NCI-H2171 treated with DMSO at 0.1 percent for 48 hours (cell line): Measurements from ENCODE around the gene RPUSD1.
"Not testable (repeated sequence)": the region's sequence is repeated elsewhere in the genome, so short reads cannot be mapped to it uniquely, and the experiment has no call there.

Experiments used
- DNase-seq: peaks from one replicate; lab custom pipeline; 2025; lab: John Stamatoyannopoulos, UW

Gene RPUSD1

DNA sequence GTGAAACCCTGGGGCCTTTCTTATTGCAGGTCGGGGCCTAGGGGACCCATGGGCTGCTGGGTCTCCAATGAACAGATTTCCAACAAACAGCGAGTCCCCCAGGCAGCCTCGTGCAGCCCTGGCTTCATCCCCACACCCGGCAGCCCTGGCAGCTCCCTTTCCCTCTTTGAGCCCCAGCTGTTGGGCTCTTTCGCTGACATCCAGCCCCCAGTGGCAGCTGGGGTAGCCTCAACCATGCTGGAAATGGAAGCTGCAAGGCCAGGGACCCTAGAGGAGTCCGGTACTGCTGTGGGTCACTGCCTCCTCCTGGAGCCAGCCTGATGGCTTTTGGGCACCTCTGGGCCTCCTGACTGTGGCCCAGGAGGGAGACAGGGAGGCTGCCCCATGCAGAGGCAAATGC, 5.9 kb downstream of the RPUSD1 start:
- DNase-seq = peak; percentile 38

DNA sequence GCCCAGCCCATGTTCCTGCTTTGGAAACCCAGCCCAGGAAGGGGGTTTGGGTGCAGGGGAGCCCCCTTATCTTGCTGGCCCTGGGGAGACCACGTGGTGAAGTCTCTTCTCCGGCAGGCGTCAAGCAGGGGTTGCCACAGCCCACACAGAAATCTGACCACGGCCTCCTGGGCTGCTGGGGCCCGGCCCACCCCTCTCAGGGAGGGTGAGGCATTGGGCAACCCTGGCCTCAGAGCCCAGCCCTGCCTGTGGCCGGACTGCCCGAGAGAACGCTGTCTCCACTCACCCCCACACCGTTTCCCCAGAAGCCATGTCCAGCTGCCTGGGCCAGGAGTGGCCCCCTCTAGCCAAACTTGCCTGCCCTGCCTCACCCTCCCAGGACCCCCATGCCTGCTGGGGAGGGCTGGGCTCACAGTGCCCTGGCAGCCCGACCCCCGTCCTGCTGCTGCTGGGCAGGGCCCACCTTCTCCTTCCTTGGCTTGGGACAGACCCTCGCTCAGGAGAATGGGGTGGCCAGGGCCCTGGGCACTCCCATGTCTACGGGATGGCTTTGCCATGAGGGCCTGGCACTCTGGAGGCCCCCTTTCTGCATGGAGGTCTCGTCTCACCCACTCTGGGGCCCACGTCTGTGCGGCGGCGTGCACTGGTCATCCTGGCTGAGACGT, 6.7 kb downstream of the RPUSD1 start:
- DNase-seq = no peak

DNA sequence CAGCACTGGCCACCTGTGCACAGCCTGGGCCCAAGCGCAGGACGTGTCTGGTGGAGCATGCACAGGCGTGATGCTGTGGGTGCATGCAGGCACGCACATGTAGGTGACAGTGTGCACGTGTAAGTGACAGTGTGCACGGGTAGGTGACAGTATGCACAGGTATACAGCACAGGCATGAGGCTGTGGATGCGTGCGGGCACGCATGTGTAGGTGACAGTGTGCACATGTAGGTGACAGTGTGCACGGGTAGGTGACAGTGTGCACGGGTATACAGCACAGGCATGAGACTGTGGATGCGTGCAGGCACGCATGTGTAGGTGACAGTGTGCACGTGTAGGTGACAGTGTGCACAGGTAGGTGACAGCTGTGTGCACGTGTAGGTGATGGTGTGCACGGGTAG, 7.9 kb downstream of the RPUSD1 start:
- DNase-seq = no peak

DNA sequence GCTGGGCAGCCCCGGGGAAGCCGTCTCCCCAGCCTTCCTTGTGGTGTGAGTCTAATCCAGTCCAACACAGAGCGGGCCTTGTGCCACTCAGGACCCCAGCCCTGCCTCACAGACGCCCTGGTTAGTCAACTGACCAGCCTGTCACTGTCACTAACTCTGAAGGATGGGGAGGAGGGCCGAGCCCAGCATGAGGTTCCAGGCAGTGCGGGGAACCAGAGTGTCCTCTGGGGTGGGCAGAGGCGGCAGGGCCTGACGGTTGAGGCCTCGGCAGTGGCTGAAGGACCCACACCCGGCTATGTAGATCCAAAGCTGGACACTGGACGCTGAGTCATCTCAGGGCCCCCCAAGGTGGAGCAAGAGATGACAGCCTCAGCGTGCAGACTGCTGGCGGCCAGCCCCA, 8.6 kb downstream of the RPUSD1 start:
- DNase-seq = no peak

DNA sequence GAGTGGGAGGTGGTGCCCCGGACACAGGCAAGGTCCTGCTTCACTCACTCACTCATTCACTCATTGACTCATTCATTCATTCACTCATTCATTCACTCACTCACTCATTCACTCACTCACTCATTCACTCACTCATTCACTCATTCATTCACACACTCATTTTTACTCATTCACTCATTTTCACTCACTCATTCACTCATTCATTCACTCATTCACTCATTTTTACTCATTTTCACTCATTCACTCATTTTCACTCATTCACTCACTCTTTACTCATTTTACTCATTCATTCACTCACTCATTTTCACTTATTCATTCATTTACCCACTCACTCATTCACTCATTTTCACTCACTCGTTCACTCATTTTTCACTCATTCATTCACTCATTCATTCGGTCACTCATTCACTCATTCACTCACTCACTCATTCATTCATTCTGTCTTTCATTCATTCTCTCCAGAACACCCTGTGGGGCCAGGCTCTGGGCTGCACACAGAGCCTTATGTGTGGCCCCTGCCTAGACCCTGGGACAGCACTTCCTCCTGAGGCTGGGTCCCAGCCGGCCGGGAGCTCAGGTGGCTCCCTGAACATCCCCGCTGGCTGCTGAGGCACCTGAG, 9.2 kb downstream of the RPUSD1 start:
- DNase-seq = no peak

DNA sequence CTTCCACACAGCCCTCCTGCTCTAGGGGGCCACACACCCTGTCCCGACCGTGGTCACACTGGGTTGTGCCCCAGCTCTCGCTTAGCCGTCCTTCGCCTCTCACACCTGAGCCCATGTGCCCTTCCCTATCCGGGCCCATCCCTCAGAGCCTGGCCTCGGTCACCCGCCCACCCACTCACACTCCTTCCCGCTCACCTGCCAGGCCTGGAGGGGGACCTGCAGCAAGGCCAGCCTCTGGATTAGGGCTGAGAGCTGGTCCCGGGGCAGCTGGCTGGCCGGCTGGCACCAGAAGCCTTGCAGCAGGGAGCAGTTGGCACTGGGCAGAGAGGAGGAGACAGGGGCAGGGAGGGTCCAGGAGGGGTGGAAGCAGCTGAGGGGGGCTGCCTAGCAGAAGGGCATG, 9.7 kb downstream of the RPUSD1 start:
- no peak for DNase-seq

DNA sequence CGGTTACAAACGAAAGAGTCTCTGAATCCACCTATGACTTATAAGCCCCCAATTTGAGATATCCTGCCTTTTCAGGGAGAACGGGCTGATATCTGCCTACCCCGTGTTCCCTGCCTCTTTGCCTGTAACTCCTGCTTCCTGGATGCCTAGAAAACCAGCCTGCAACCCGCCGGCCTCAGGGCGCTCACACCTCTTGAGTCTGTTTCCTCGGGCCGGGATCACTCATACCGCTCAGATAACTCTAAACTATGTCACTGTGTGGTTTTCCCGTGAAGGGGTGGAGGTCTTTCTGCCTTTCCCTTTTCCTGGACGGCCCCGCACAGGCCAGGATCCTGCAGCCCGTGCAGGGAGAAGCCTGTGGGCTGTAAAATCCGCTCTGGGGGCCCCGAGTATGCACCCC, 10.4 kb downstream of the RPUSD1 start:
- DNase-seq = no peak

DNA sequence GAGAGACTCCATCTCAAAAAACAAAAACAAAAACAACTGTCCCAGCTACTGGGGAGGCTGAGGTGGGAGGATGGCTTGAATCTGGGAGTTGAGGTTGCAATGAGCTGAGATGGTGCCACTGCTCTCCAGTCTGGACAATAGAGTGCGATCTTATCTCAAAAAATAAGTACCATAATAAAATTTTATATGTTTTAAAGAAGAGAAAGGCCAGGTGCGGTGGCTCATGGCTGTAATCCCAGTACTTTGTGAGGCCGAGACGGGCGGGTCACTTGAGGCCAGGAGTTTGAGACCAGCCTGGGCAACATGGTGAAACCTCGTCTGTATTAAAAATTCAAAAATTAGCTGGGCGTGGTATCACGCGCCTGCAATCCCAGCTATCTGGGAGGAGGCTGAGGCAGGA, 11.4 kb downstream of the RPUSD1 start:
- DNase-seq = no peak

DNA sequence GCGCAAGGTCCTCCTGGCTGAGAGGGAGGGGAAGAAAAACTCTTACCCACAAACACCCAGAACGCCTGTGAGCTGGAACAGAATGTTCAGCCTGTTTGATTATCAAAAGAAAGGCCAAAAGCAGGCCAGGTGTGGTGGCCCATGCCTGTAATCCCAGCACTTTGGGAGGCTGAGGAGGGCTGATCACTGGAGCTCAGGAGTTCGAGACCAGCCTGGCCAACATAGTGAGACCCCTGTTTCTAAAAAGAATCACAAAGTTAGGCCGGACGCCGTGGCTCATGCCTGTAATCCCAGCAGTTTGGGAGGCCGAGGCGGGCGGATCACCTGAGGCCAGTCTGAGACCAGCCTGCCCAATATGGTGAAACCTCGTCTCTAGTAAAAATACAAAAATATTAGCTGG, 11.9 kb downstream of the RPUSD1 start:
- DNase-seq = not testable (repeated sequence)

DNA sequence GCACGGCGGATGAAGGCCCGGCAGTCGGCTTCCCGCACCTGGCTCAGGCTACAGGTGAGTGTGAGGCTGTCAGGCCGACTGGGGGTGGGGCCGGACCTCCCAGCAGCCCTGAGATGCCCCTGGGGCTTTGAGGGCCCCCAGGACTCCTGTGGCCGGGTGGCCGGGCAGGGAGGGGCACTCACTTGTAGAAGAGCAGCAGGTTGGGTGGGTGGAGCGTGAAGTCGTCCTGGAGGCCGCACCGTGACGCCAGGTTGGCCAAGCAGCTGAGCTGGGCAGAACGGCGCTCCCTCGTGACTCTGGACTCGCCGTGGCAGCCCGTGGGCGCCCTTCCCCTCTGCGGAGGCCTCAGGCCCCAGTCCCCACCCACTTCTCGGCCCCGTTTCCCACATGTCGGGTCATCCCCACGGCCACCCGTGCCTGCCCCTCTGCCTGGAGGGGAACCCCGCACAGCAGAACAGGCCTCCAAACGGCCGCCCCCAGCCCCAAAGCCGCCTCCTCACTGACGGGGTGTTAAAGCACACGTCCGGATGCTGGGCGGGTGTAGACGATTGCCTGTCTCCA, 12.9 kb downstream of the RPUSD1 start:
- DNase-seq = no peak

DNA sequence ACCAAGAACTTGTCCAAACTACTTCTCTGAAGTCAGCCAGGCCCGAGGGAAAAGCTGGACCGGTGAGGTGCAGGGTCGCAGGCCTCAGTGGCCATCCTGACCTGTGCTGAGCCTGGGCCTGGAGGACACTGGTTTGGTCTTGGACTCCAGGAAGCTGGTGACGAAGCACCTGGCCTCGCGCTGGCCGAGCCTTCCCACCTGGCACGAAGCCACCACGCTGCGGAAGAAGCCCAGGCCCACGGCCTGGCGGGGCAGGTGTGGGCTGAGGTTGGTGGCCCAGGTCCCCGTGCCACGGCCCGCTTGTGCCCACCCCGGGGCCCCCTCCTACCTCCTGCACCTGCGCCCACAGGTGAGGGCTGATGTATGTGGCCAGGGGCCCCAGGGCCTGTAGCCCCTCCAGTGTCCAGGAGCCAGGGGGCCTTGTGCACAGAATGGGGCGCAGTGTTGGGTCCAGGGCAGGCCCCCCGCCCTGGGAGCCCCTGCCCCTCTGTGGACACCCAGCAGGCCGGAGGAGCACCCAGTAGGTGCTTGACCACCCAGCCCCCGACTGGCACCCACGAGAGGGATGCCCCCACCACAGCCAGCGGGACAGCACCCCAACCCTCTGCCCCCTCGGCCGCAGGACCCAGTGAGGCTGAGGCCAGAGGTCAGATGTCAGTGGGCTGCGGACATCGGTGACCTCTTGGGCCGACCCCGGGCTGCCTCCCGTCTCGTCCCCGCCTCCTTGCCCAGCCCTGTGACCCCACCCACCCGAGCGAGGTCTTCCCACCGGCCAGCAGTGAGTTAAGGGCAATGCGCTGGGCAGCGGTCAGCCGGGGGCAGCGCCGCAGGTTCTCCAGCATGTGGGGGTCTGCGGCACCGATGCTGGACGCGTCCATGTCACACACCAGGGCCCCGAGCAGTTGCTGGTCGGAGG, 13.8 kb downstream of the RPUSD1 start:
- no peak for DNase-seq

DNA sequence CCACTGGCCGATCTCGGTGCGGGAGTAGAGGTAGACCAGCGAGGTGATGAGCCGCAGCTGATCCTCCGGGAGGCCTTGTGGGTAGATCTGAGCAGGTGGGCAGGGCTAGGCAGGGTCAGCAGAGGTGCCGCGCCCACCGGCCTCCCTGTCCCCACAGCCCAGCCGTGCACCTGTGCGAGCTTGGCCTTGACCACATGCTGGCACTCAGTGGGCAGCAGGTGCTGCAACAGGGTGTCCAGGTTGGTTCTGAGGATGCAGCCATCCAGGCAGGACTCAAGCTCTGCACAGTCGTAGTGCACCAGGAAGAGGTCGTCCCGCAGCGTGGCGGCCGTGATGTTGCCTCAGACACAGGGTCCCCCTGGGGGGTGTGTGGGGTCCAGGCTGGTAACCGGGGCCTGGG, 15.2 kb downstream of the RPUSD1 start:
- DNase-seq = no peak

DNA sequence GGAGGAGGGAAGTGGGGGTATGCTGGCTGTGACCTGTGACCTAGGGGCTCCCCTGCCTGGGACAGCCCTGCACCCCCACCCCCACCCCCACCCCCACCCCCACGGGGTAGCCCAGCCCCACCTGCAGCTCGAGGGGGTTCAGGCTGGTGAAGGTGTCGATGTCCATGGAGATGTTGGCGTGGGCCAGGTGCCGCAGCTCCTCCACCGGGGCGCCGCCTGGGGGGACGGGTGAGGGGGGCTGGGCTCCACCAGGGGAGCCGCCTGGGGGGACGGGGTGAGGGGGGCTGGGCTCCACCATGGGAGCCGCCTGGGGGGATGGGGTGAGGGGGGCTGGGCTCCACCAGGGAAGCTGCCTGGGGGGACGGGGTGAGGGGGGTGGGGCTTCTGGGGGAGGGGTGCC, 17.8 kb downstream of the RPUSD1 start:
- DNase-seq = no peak

DNA sequence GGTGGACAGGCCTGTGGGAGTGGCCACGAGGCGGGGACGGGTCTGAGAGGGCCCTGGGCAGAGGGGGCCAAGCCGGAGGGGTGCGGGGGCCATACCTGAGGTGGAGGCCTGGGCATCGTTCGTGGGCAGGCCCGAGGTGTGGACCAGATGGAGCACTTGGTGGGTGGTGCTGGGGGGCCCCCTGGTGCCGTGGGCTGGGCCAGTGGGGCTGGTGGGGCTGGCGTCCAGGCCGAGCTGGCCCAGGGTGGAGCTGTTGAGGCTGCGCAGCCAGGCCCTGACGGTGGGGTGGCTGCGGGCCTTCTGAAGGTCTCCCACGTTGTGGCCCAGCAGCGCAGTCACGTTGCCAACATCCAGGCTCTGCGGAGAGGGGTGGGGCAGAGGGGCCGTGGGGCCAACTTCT, 18.2 kb downstream of the RPUSD1 start:
- DNase-seq = no peak

DNA sequence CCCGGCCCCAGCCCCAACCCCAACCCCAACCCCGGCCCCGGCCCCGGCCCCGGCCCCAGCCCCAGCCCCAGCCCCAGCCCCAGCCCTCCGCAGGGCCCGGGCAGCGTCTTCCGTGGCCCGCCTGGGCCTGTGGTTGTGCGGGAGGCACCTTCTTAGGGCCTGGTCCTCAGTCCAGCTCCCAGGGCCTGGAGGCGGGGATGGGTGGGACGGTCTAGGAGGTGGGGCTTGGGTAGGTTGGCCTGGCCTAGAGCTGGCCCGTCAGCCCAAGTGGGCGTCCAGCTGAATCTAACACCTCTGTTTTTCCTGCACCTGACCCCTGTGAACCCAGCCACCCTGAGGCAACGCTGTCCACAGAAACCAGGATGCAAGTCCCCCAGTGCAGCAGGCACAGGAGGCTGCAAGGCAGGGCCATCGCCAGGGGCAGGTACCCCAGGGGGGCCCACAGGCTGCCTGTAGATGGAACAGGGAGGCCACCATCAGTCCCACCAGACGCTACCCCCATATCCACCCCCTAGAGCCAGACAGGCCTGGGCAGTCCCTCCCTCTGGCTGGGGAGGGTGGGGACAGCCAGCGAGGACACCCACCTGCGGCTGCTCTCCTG, 18.9 kb downstream of the RPUSD1 start:
- DNase-seq = no peak

DNA sequence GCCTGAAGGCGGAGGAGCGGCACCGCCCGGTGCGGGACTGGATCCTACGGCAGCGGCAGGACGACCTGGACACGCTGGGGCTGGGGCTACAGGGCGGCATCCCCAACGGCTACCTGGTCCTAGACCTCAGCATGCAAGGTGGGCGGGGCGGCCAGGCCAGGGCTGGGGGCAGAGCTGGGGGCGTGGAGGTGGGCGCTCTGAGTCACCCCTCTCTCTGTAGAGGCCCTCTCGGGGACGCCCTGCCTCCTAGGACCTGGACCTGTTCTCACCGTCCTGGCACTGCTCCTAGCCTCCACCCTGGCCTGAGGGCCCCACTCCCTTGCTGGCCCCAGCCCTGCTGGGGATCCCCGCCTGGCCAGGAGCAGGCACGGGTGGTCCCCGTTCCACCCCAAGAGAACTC, 19.8 kb downstream of the RPUSD1 start:
- DNase-seq = no peak

DNA sequence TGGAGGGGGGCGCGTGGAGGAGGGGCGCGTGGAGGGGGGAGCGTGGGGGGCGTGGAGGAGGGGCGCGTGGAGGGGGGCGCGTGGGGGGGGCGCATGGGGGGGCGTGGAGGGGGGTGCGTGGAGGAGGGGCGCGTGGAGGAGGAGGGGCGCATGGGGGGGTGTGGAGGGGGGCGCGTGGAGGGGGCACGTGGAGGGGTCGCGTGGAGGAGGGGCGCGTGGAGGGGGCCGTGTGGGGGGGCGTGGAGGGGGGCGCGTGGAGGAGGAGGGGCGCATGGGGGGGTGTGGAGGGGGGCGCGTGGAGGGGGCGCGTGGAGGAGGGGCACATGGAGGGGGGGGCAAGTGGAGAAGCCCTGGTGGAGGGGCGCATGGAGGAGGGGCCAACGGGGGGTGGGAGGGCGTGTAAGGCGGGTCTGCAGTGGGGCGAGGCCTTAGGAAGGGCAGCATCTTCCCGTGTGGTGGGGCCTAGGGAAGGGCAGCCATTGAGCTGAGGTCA, 20.4 kb downstream of the RPUSD1 start:
- DNase-seq = no peak

DNA sequence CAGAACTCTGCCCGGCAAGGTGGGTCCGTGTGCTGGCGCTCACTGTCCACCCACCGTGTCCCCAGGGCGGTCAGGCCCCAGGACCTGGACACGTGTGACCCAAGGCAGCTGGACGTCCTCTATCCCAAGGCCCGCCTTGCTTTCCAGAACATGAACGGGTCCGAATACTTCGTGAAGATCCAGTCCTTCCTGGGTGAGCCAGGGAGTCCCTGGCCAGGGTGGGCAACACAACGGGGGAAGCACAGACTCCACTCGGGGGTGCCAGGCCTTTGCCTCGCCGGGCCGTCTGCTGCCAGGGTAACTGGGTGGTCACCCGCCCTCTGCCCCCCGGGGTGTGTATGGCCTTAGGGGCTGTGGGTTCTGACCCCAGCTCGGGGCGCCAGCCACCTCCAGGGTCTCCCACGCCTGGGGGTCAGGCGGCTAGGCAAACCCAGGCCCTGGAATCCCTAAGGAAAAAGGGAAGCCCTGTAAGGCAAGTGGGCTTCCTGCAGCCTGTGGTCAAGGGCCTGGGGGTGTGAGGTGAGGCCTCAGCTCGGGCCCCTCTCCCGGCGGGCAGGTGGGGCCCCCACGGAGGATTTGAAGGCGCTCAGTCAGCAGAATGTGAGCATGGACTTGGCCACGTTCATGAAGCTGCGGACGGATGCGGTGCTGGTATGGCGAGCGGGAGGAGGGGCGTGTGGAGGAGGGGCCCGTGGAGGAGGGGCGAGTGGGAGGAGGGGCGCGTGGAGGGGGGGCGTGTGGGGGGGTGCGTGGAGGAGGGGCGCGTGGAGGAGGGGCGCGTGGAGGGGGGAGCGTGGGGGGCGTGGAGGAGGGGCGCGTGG, 21.2 kb downstream of the RPUSD1 start:
- no peak for DNase-seq

DNA sequence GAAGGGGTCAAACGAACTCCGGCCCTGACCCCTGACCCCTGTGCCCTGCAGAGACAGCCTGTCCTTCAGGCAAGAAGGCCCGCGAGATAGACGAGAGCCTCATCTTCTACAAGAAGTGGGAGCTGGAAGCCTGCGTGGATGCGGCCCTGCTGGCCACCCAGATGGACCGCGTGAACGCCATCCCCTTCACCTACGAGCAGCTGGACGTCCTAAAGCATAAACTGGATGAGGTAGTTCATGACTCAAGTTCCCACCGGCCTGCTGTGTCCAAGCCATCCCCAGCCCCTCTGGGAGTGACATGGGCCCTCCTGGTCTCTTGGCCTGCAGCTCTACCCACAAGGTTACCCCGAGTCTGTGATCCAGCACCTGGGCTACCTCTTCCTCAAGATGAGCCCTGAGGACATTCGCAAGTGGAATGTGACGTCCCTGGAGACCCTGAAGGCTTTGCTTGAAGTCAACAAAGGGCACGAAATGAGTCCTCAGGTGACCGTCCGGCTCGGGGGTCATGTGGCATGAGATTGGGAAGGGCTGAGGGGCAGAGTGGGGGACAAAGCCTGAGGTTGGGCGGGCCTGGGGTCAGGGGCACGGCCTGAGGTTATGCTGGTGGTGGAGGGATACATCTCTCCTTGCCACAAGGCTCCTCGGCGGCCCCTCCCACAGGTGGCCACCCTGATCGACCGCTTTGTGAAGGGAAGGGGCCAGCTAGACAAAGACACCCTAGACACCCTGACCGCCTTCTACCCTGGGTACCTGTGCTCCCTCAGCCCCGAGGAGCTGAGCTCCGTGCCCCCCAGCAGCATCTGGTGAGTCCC, 22.0 kb downstream of the RPUSD1 start:
- no peak for DNase-seq

DNA sequence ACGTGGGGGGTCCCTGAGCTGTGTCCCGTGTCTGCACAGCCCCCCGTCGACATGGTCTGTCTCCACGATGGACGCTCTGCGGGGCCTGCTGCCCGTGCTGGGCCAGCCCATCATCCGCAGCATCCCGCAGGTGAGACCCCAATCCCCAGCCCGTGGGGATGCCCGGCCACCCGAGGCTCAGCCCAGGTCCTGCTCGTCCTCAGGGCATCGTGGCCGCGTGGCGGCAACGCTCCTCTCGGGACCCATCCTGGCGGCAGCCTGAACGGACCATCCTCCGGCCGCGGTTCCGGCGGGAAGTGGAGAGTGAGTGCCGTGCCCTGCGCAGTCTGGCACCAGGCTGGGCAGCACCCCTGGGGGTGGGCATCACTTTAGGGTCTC, 22.7 kb downstream of the RPUSD1 start:
- DNase-seq = no peak
